GM19372 (cell line): ENCODE data around the gene AGAP1.

Experiments
- ATAC-seq: cut with Tn5 transposase; IDR thresholded peaks from one replicate; pipeline ENCODE4 v1.9.1; 2021; ENCODE audit warnings: mild to moderate bottlenecking, low read depth, moderate library complexity; ENCODE audit not compliant: unreplicated experiment

Gene AGAP1

GRCh38 chr2:235493775-235494715 lies at the start of gene AGAP1:
TSS of gene AGAP1 (plus strand) at chr2:235494043.
- ATAC-seq = peak; percentile 56

GRCh38 chr2:235444101-235444597 lies 49.7 kb upstream of the AGAP1 start:
- ATAC-seq = no peak

- ATAC-seq = no peak
Observed at GRCh38 chr2:235445116-235445515, 48.7 kb upstream of the AGAP1 start.

- no peak for ATAC-seq
Observed at GRCh38 chr2:235446082-235446481, 47.8 kb upstream of the AGAP1 start.

- no peak for ATAC-seq
Observed at GRCh38 chr2:235447210-235447609, 46.6 kb upstream of the AGAP1 start.

- no peak for ATAC-seq
Observed at GRCh38 chr2:235449568-235449967, 44.3 kb upstream of the AGAP1 start.

GRCh38 chr2:235453605-235454151 lies 40.2 kb upstream of the AGAP1 start:
- no peak for ATAC-seq

GRCh38 chr2:235458839-235459273 lies 35.0 kb upstream of the AGAP1 start:
- no peak for ATAC-seq

GRCh38 chr2:235460548-235461047 lies 33.2 kb upstream of the AGAP1 start:
- ATAC-seq = no peak

- ATAC-seq = no peak
Observed at GRCh38 chr2:235461763-235462414, 32.0 kb upstream of the AGAP1 start.

GRCh38 chr2:235462415-235462790 lies 31.4 kb upstream of the AGAP1 start:
- no peak for ATAC-seq

- no peak for ATAC-seq
Observed at GRCh38 chr2:235463893-235464292, 29.9 kb upstream of the AGAP1 start.

GRCh38 chr2:235467588-235467987 lies 26.3 kb upstream of the AGAP1 start:
- ATAC-seq = no peak

- no peak for ATAC-seq
Observed at GRCh38 chr2:235468978-235469655, 24.7 kb upstream of the AGAP1 start.

GRCh38 chr2:235471186-235471747 lies 22.6 kb upstream of the AGAP1 start:
- ATAC-seq = no peak

- no peak for ATAC-seq
Observed at GRCh38 chr2:235472443-235472842, 21.4 kb upstream of the AGAP1 start.

GRCh38 chr2:235478609-235479008 lies 15.2 kb upstream of the AGAP1 start:
- no peak for ATAC-seq

- ATAC-seq = no peak
Observed at GRCh38 chr2:235479604-235480003, 14.2 kb upstream of the AGAP1 start.

- no peak for ATAC-seq
Observed at GRCh38 chr2:235480614-235481013, 13.2 kb upstream of the AGAP1 start.

GRCh38 chr2:235483313-235483712 lies 10.5 kb upstream of the AGAP1 start:
- ATAC-seq = no peak
